HL-60 (cell line): Measurements from ENCODE around the gene KIF3C.

ENCODE experiments used
- DNase-seq, 2 experiments: peaks; one replicate each; pipeline ENCODE4 v3.0.0-alpha.2; 2010 to 2020; ENCODE audit warnings: low read depth in 1 of 2, low spot score in 1 of 2
- H3K27ac ChIP-seq: fragments of 250-450 bp; sonication (Bioruptor Pico); replicated peaks from 2 replicates; pipeline ENCODE4 v1.5.1; 2020; ENCODE audit warnings: mild to moderate bottlenecking, moderate library complexity
- H3K27me3 ChIP-seq: fragments of 250-450 bp; sonication (Bioruptor Pico); 2 replicates; pipeline ENCODE4 v1.5.1; 2021; ENCODE audit warnings: mild to moderate bottlenecking, moderate library complexity; ENCODE audit not compliant: insufficient read depth, poor library complexity, severe bottlenecking
- H3K4me3 ChIP-seq: replicated peaks from 2 replicates; pipeline ENCODE4 v1.5.1; 2011; ENCODE audit warnings: mild to moderate bottlenecking, control low read depth, low read length; ENCODE audit not compliant: insufficient read depth
- GABPA ChIP-seq: IDR thresholded peaks from 2 replicates; pipeline ENCODE4 v1.6.1; 2012; ENCODE audit warnings: low read depth
- POLR2AphosphoS5 ChIP-seq: IDR thresholded peaks from 2 replicates; pipeline ENCODE4 v1.6.1; 2012; ENCODE audit warnings: low read depth
- SPI1 ChIP-seq: IDR thresholded peaks from 2 replicates; pipeline ENCODE4 v1.6.1; 2012; ENCODE audit warnings: low read depth, mild to moderate bottlenecking, borderline replicate concordance
- TF ChIP-seq, protein P1 (sequence below): IDR thresholded peaks from one replicate; pipeline ENCODE4 v1.5.1; 2011; ENCODE audit warnings: low read length, control low read depth, inconsistent platforms; ENCODE audit not compliant: insufficient read depth
- TF ChIP-seq, protein P2 (sequence below): IDR thresholded peaks from 2 replicates; pipeline ENCODE4 v1.6.1; 2012; ENCODE audit warnings: low read depth; ENCODE audit not compliant: insufficient replicate concordance

The KIF3C gene

DNA sequence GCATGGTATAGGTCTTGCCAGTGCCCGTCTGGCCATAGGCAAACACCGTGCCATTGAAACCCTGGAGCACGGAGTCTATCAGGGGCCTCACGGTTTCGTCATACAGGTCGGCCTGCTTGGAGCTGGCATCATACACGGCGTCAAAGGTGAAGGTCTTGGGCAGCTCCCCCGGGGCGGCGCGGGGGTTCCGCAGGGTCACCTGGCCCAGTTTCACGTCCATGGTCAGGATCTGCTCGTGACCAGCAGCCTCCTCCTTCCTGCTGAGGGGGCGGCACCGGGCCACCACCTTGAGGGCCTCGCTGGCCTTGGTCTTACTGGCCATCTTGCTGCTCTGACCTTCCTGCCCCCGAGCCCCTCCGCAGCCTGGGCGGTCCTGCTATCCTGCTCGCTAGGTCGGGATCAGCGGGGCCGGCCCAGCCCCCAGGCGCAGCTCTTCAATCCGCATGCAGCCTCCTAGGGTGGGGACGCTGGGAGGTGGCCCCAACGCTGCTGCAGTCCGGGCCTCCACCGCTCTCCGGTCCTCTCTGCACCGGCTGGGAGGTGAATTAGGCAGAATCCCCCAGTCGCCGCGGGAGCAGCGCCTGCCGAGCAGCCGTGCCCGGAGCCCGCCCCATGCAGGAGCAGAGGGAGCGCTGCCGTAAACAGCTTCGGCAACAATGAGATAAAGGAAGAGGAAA lies 563 bp downstream of the KIF3C start:
- H3K27me3 ChIP-seq, result no peaks in the 10 kb centered on the region
- DNase-seq, result peak; percentile 20 to 35
- TF ChIP-seq GABPA, result no peak
- TF ChIP-seq SPI1, result no peak
- TF ChIP-seq, protein P1, sequence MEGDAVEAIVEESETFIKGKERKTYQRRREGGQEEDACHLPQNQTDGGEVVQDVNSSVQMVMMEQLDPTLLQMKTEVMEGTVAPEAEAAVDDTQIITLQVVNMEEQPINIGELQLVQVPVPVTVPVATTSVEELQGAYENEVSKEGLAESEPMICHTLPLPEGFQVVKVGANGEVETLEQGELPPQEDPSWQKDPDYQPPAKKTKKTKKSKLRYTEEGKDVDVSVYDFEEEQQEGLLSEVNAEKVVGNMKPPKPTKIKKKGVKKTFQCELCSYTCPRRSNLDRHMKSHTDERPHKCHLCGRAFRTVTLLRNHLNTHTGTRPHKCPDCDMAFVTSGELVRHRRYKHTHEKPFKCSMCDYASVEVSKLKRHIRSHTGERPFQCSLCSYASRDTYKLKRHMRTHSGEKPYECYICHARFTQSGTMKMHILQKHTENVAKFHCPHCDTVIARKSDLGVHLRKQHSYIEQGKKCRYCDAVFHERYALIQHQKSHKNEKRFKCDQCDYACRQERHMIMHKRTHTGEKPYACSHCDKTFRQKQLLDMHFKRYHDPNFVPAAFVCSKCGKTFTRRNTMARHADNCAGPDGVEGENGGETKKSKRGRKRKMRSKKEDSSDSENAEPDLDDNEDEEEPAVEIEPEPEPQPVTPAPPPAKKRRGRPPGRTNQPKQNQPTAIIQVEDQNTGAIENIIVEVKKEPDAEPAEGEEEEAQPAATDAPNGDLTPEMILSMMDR, result no peak
- no peak for TF ChIP-seq POLR2AphosphoS5
- TF ChIP-seq, protein P2, sequence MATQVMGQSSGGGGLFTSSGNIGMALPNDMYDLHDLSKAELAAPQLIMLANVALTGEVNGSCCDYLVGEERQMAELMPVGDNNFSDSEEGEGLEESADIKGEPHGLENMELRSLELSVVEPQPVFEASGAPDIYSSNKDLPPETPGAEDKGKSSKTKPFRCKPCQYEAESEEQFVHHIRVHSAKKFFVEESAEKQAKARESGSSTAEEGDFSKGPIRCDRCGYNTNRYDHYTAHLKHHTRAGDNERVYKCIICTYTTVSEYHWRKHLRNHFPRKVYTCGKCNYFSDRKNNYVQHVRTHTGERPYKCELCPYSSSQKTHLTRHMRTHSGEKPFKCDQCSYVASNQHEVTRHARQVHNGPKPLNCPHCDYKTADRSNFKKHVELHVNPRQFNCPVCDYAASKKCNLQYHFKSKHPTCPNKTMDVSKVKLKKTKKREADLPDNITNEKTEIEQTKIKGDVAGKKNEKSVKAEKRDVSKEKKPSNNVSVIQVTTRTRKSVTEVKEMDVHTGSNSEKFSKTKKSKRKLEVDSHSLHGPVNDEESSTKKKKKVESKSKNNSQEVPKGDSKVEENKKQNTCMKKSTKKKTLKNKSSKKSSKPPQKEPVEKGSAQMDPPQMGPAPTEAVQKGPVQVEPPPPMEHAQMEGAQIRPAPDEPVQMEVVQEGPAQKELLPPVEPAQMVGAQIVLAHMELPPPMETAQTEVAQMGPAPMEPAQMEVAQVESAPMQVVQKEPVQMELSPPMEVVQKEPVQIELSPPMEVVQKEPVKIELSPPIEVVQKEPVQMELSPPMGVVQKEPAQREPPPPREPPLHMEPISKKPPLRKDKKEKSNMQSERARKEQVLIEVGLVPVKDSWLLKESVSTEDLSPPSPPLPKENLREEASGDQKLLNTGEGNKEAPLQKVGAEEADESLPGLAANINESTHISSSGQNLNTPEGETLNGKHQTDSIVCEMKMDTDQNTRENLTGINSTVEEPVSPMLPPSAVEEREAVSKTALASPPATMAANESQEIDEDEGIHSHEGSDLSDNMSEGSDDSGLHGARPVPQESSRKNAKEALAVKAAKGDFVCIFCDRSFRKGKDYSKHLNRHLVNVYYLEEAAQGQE, result no peak
- peak overlapping the region; percentile 85 for H3K4me3 ChIP-seq
- H3K27ac ChIP-seq, result no peak overlapping the region

DNA sequence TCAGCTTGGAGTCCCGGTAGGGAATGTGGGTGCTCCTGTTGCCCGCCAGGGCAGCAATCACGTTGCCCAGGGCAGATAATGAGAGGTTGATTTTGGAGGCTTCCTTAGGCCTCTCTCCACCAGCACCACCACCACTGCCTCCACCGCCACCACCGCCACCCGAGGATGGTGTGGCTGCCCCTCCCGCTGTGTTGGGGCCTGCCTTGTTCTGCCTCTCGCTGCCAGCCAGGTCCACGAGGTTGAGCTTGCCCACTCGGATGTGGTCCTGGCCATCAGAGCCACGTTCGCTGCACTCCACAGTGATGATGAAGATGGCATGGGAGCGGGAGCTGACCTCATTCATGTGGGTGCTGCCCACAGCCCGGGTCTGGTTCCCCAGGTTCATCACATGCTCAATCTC lies 1.3 kb downstream of the KIF3C start:
- Histone ChIP-seq H3K27ac (no peak overlapping the region), H3K27me3 (no peaks in the 10 kb centered on the region), H3K4me3 (no peak overlapping the region)
- no peak for DNase-seq
- TF ChIP-seq, protein P1, result no peak
- no peak for TF ChIP-seq GABPA
- no peak for TF ChIP-seq SPI1
- TF ChIP-seq POLR2AphosphoS5, result no peak

DNA sequence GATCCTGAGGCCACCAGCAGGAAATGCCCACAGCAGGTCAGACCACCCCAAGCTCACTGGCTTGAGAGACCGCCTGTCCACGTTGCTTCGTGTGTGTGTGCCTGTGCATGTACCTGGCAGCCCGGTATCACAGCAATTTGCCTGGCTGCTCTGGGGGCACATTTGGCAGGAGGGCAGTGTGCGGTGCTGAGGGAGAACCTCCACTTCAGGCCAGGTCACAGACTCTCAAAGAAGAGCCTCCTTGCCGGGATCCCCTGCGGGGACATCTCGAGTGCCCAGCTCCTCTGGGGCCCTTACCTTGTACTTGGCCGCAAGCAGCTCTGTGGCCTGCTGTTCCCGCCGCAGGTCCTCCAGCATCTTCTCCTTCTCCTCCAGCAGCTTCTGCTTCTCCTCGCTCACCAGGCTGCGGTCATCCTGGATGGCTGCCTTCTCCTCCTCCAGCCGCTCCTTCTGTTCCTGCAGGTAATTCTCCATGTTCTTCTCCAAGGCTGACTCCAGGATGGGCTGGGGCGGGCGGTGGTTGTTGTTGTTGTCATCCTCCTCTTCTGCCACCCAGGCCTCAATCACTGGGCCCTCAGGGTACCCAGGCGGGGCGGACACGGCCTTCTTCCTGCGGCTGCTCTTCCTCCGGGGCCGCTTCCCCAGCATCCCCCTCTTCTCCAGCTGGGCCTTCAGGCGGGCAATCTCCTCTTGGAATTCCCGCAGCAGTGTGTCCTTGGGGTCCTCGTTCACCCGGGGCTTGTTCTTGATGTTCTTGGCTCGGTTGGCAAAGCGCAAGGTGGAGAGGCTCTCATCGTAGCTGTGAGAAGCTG lies 2.0 kb downstream of the KIF3C start:
- TF ChIP-seq, protein P2, result no peak
- TF ChIP-seq, protein P1, result no peak
- TF ChIP-seq POLR2AphosphoS5 (no peak), GABPA (no peak)
- H3K4me3 ChIP-seq, result no peak overlapping the region
- H3K27me3 ChIP-seq, result no peaks in the 10 kb centered on the region
- H3K27ac ChIP-seq, result no peak overlapping the region
- no peak for DNase-seq
